Smooth muscle cell of the umbilical artery (primary cell): ENCODE measurements around the gene PHLDA2. TPM values are rescaled to one million over a fixed set of nuclear protein-coding genes. Genes with fewer than 3 reads are reported as not detected.

ENCODE experiments used
- total RNA-seq: library from RNA; depleted of rRNA; stranded (reverse); fragments of >200 nt; gene quantifications from 2 replicates; pipeline ENCODE4 v1.2.3, GENCODE V29; 2014

Gene PHLDA2, protein sequence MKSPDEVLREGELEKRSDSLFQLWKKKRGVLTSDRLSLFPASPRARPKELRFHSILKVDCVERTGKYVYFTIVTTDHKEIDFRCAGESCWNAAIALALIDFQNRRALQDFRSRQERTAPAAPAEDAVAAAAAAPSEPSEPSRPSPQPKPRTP
- total RNA-seq: 5.0 and 13.2 TPM in 2 replicates

DNA sequence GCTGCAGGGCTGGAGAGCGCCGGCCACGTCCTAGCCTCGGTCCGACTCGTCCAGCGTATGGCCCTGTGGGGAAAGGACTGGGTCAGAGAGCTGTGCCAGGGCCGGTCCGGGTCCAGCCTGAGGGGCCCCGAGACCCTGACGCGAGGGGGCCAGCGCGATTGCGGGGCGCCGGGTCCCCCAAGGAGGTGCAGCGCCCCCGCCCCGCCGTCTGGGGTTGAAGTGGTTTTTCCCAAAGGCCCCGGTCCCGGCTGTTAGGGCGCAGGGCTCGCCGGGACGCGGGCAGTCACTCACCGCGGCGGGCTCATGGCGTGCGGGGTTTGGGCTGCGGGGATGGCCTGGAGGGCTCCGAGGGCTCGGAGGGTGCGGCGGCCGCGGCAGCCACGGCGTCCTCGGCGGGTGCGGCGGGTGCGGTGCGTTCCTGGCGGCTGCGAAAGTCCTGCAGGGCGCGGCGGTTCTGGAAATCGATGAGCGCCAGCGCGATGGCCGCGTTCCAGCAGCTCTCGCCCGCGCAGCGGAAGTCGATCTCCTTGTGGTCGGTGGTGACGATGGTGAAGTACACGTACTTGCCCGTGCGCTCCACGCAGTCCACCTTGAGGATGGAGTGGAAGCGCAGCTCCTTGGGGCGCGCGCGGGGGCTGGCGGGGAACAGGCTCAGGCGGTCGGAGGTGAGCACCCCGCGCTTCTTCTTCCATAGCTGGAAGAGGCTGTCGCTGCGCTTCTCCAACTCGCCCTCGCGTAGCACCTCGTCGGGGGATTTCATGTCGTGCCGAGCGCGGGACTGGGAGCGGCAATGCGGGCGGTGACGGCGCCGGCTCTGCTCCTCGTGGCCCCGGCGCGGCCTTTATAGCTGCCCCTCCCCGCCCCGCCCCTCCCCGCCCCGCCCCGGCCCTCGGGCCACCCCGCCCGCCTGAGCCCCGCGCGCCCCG, at the start of gene PHLDA2:
Gene PHLDA2, minus strand, starts transcription at position 816 of the 926 bp plus-strand sequence. Its CDS starts 56 bp downstream, at position 760.

DNA sequence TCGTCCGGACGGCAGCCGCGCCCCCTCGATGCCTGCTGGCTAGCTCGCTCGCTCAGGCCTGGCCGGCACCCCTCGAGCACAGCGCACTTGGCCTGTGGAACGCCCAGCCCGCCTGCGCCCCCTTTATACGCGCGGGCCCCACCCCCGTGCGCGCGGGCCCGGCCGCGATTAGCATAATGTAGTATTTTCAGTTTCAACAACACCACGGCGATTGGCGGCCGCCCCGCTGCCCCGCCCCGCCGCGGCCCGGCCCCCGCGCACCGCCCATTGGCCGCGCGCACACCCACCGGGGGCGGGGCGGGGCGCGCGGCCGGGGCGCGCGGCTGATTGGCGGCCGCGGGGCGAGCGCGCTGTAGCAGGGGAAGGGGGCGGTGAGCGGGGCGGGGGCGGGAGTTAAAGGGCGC, 43.5 kb downstream of the PHLDA2 start, which contains the start of gene CDKN1C:
Gene CDKN1C, minus strand, starts transcription at position 98 of the 404 bp plus-strand sequence. CDS start 319 bp downstream, outside the sequence.

Other genes starting within 250 kb of the PHLDA2 start
- 5.0 and 6.1 TPM in 2 replicates for gene KCNQ1OT1, start 229.4 kb downstream of the PHLDA2 start, total RNA-seq
- 4.8 and 12.5 TPM in 2 replicates for gene CDKN1C, start 43.6 kb downstream of the PHLDA2 start, total RNA-seq
- 91.5 and 149 TPM in 2 replicates for gene NAP1L4, start 62.9 kb upstream of the PHLDA2 start, total RNA-seq
- 85.7 and 87.9 TPM in 2 replicates for gene CARS1, start 128.0 kb upstream of the PHLDA2 start, total RNA-seq
- 26.4 and 38.6 TPM in 2 replicates for gene OSBPL5, start 235.9 kb upstream of the PHLDA2 start, total RNA-seq